Sigmoid colon (tissue), 7 donors: ENCODE measurements around the gene ARSB. TPM values are rescaled to one million over a fixed set of nuclear protein-coding genes. Genes with fewer than 3 reads are reported as not detected.

Experiments used
- DNase-seq: peaks from one replicate; pipeline ENCODE4 v3.0.0-alpha.2; 2019
- H3K27ac ChIP-seq, 4 donors: fragments of 200-600 bp; sonication (generic); one replicate each; pipeline ENCODE4 v1.5.1; 2016 to 2019; ENCODE audit warnings: mild to moderate bottlenecking in 1 of 4
- H3K27me3 ChIP-seq, 3 donors: fragments of 200-600 bp; sonication (generic); one replicate each; pipeline ENCODE4 v1.5.1; 2019; ENCODE audit warnings: mild to moderate bottlenecking in 1 of 3
- H3K36me3 ChIP-seq, 4 donors: fragments of 200-600 bp; sonication (generic); one replicate each; pipeline ENCODE4 v1.5.1; 2016 to 2019
- H3K4me1 ChIP-seq, 4 donors: fragments of 200-600 bp; sonication (generic); one replicate each; pipeline ENCODE4 v1.5.1; 2017 to 2019
- H3K4me3 ChIP-seq, 4 donors: fragments of 200-600 bp; sonication (generic); one replicate each; pipeline ENCODE4 v1.5.1; 2017 to 2019; ENCODE audit warnings: mild to moderate bottlenecking in 2 of 4, moderate library complexity in 1 of 4
- H3K9me3 ChIP-seq, 4 donors: fragments of 200-600 bp in 3 of 4; sonication (generic) in 3 of 4; one replicate each; pipeline versions ENCODE4 v1.5.1 to v1.6.1; 2013 to 2019
- CTCF ChIP-seq, 4 experiments: fragments of 450-650 bp in 3 of 4; fragments of 200-600 bp in 1 of 4; IDR thresholded peaks; one replicate each; pipeline ENCODE4 v1.5.1; 2016 to 2019; ENCODE audit warnings: antibody characterized with exemption in 4 of 4, mild to moderate bottlenecking in 3 of 4, moderate library complexity in 2 of 4
- EP300 ChIP-seq, 4 donors: sonication (generic); formaldehyde crosslinking; IDR thresholded peaks; one replicate each; pipeline ENCODE4 v1.6.1; 2017; ENCODE audit warnings: antibody characterized with exemption in 4 of 4
- POLR2A ChIP-seq, 2 donors: fragments of 450-650 bp; IDR thresholded peaks; one replicate each; pipeline ENCODE4 v1.6.1; 2016; ENCODE audit warnings: antibody characterized with exemption in 2 of 2, mild to moderate bottlenecking in 2 of 2, moderate library complexity in 2 of 2
- POLR2AphosphoS5 ChIP-seq, 4 donors: sonication (generic); formaldehyde crosslinking; IDR thresholded peaks; one replicate each; pipeline ENCODE4 v1.6.1; 2017; ENCODE audit warnings: antibody characterized with exemption in 4 of 4
- WGBS, 2 donors: extraction: QIAGEN DNeasy Blood & Tissue Kit; methylation state at CpG; one replicate each; pipeline ENCODE4 v1.1.7; 2013; 5-methylcytosine and 5-hydroxymethylcytosine counted together
- intact Hi-C: fragments of 100-400 bp; cut with DNase I; formaldehyde crosslinking; loops from one replicate; pipeline ENCODE4 v1.15.1; 2023
- polyA plus RNA-seq, 3 donors: library from polyadenylated mRNA; stranded (reverse); fragments of 200-250 nt; gene quantifications; one replicate each; pipeline ENCODE4 v1.2.3, GENCODE V29; 2013
- total RNA-seq, 4 donors: library from RNA; depleted of rRNA; stranded (reverse); fragments of >200 nt; gene quantifications; one replicate each; pipeline ENCODE4 v1.1.0, GENCODE V29; 2016
- donor health status: healthy with polysubstance abuse.
- donor health status: Bipolar disorder and iron deficiency.
- donor health status: healthy.

The ARSB gene
- total and polyA plus RNA-seq, 7 donors: 1.2 to 22.2 (median 8.6) TPM

GRCh38 chr5:78843436-78843835 is 141.7 kb downstream of the ARSB start:
- WGBS, 2 donors: 94% methylated on average over 1 of the region's 1 CpG
- intact Hi-C loops: no loop called here
- Histone ChIP-seq H3K36me3 (no peaks in the 10 kb centered on the region), H3K27ac (no peak overlapping the region), H3K4me3 (no peak overlapping the region), H3K27me3 (no peaks in the 10 kb centered on the region), H3K9me3 (no peaks in the 10 kb centered on the region), H3K4me1 (no peaks in the 10 kb centered on the region)
- no peak for DNase-seq
- TF ChIP-seq EP300 (IDR thresholded peaks at IDR 0.05): no peak
- no peak for TF ChIP-seq POLR2A (IDR thresholded peaks at IDR 0.05)
- TF ChIP-seq CTCF (IDR thresholded peaks at IDR 0.05): no peak
- no peak for TF ChIP-seq POLR2AphosphoS5 (IDR thresholded peaks at IDR 0.05)

GRCh38 chr5:78841767-78842166 is 143.3 kb downstream of the ARSB start:
- no peaks in the 10 kb centered on the region for H3K36me3 ChIP-seq
- WGBS, 2 donors: 83 to 88% methylated on average over 2 of the region's 2 CpGs
- H3K9me3 ChIP-seq: no peaks in the 10 kb centered on the region
- H3K27ac ChIP-seq: no peak overlapping the region
- no peaks in the 10 kb centered on the region for H3K4me1 ChIP-seq
- H3K27me3 ChIP-seq: no peaks in the 10 kb centered on the region
- no peak for DNase-seq
- H3K4me3 ChIP-seq: no peak overlapping the region
- intact Hi-C loops: no loop called here
- no peak for TF ChIP-seq POLR2AphosphoS5 (IDR thresholded peaks at IDR 0.05)
- TF ChIP-seq POLR2A (IDR thresholded peaks at IDR 0.05): no peak
- TF ChIP-seq CTCF (IDR thresholded peaks at IDR 0.05): no peak
- TF ChIP-seq EP300 (IDR thresholded peaks at IDR 0.05): no peak

GRCh38 chr5:78838753-78839152 is 146.4 kb downstream of the ARSB start:
- TF ChIP-seq EP300 (IDR thresholded peaks at IDR 0.05) (no peak), POLR2A (IDR thresholded peaks at IDR 0.05) (no peak), CTCF (IDR thresholded peaks at IDR 0.05) (no peak), POLR2AphosphoS5 (IDR thresholded peaks at IDR 0.05) (no peak)
- DNase-seq: no peak
- no peaks in the 10 kb centered on the region for H3K27me3 ChIP-seq
- intact Hi-C loops: no loop called here
- no peak overlapping the region for H3K4me3 ChIP-seq
- no peaks in the 10 kb centered on the region for H3K9me3 ChIP-seq
- H3K27ac ChIP-seq: no peak overlapping the region
- H3K36me3 ChIP-seq: no peaks in the 10 kb centered on the region
- 98 to 99% methylated on average over 3 of the region's 3 CpGs for WGBS, 2 donors
- H3K4me1 ChIP-seq: no peaks in the 10 kb centered on the region

GRCh38 chr5:78837836-78838235 is 147.3 kb downstream of the ARSB start:
- no peaks in the 10 kb centered on the region for H3K27me3 ChIP-seq
- H3K4me1 ChIP-seq: no peaks in the 10 kb centered on the region
- no peaks in the 10 kb centered on the region for H3K9me3 ChIP-seq
- no peak overlapping the region for H3K27ac ChIP-seq
- intact Hi-C loops: no loop called here
- no peaks in the 10 kb centered on the region for H3K36me3 ChIP-seq
- TF ChIP-seq EP300 (IDR thresholded peaks at IDR 0.05) (no peak), POLR2AphosphoS5 (IDR thresholded peaks at IDR 0.05) (no peak), CTCF (IDR thresholded peaks at IDR 0.05) (no peak)
- 88 to 95% methylated on average over 5 of the region's 5 CpGs for WGBS, 2 donors
- DNase-seq: no peak
- no peak overlapping the region for H3K4me3 ChIP-seq

GRCh38 chr5:78835176-78835575 is 149.9 kb downstream of the ARSB start:
- no peak overlapping the region for H3K27ac ChIP-seq
- intact Hi-C loops: no loop called here

More at GRCh38 chr5:78835176-78835575, 149.9 kb downstream of the ARSB start:
- TF ChIP-seq POLR2AphosphoS5 (IDR thresholded peaks at IDR 0.05) (no peak), POLR2A (IDR thresholded peaks at IDR 0.05) (no peak)
- Histone ChIP-seq H3K27me3 (no peaks in the 10 kb centered on the region), H3K9me3 (no peaks in the 10 kb centered on the region), H3K4me1 (peaks cover 0 to 10% (median 9%) of the 10 kb centered on the region in 4 donors), H3K4me3 (no peak overlapping the region), H3K36me3 (no peaks in the 10 kb centered on the region)
- WGBS, 2 donors: 88 to 97% methylated on average over 9 of the region's 9 CpGs
- DNase-seq: no peak
